22Rv1 (cell line): ENCODE data around the gene ILF3.

Source experiments
- H3K27ac ChIP-seq: fragments of 450-650 bp; 2 replicates; pipeline ENCODE4 v1.5.1; 2017
- CTCF ChIP-seq: fragments of 450-650 bp; IDR thresholded peaks from 2 replicates; pipeline ENCODE4 v1.5.1; 2017; ENCODE audit warnings: mild to moderate bottlenecking
- ZFX ChIP-seq: fragments of 450-650 bp; IDR thresholded peaks from 2 replicates; pipeline ENCODE4 v1.6.1; 2017; ENCODE audit warnings: antibody characterized with exemption, borderline replicate concordance

The ILF3 gene

GRCh38 chr19:10634963-10635362 is 19.2 kb upstream of the ILF3 start:
- H3K27ac ChIP-seq = peak overlapping the region; percentile 83

GRCh38 chr19:10636304-10636972 is 17.7 kb upstream of the ILF3 start:
- peak overlapping the region; percentile 83 for H3K27ac ChIP-seq
- TF ChIP-seq CTCF (no peak), ZFX (no peak)

More at GRCh38 chr19:10634963-10635362, 19.2 kb upstream of the ILF3 start:
- TF ChIP-seq ZFX (no peak), CTCF (no peak)

- no peak overlapping the region for H3K27ac ChIP-seq
- no peak for TF ChIP-seq ZFX
- no peak for TF ChIP-seq CTCF
These were observed 16.3 kb upstream of the ILF3 start for GRCh38 chr19:10637894-10638293.

- TF ChIP-seq CTCF (no peak), ZFX (no peak)
- H3K27ac ChIP-seq = no peak overlapping the region
These were observed 14.3 kb upstream of the ILF3 start for GRCh38 chr19:10639836-10640235.

GRCh38 chr19:10640361-10640760 is 13.8 kb upstream of the ILF3 start:
- no peak for TF ChIP-seq CTCF
- no peak for TF ChIP-seq ZFX
- H3K27ac ChIP-seq = no peak overlapping the region

GRCh38 chr19:10641248-10641647 is 12.9 kb upstream of the ILF3 start:
- TF ChIP-seq ZFX (no peak), CTCF (no peak)

GRCh38 chr19:10642473-10643171 is 11.5 kb upstream of the ILF3 start:
- no peak overlapping the region for H3K27ac ChIP-seq
- no peak for TF ChIP-seq ZFX
- no peak for TF ChIP-seq CTCF

More at GRCh38 chr19:10641248-10641647, 12.9 kb upstream of the ILF3 start:
- H3K27ac ChIP-seq = no peak overlapping the region
